ENCODE results near the gene FADS6. TPM values are rescaled to one million over a fixed set of nuclear protein-coding genes. Genes with fewer than 3 reads are reported as not detected.
A peak's percentile ranks its signal among the peaks of the same experiment; 100 is the strongest.

The FADS6 gene
- total and polyA plus RNA-seq, 2 donors (not counting 3 experiments of a cell fraction or from before 2014, with no cell fraction given) = not detected

DNA sequence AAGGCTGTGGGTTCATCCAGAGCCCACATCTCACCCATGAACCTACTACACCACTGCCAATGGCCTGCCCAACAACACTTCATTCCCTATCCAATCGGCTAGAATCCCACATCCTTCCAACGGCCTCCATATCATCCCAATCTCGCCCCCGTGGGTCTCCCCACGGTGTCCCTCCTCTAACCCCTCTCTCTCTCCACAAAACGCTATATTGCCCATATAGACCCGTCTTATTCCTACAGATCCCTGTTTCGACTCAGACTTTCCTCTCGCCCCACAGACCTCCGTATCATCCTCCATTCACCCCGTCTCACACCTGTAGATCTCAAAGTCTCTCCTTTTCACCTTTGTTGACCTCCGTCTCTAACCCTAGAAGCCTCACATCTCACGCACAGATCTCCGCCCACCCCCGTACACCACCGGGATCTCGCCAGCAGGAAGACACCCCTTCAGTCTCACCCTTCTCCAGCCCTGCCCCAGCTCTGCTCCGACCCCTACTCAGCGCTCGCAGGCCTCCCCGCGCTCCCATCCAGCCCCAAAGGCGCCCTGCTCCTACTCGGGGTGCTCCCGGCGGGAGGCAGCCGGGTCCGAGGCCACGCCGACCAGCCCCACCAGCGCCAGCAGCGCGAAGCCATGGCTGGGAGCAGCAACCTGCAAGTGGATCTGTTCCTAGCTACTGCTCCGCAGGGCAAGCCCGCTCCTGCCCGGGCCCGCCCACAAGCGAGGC, 21.0 kb downstream of the FADS6 start, which contains the start of gene FDXR:
TSS of gene FDXR (minus strand) at position 682 of the 724 bp plus-strand sequence. CDS start at position 632, 50 bp downstream.
- no peaks in the 10 kb centered on the region for H3K27me3 ChIP-seq (ENCODE audit: control insufficient read depth in 2 of 2, insufficient read depth in 2 of 2, low read length in 2 of 2)
- peak within 1 kb of the TSS; percentile 91 for H3K9ac ChIP-seq (replicated peaks; ENCODE audit: extremely low read depth, insufficient read depth, low read length)
- no peak for DNase-seq (ENCODE audit: low read depth, low spot score)
- H3K79me2 ChIP-seq (ENCODE audit: control insufficient read depth, insufficient read depth, low read length) = no peaks in the 10 kb centered on the region
- CTCF ChIA-PET = interaction anchor here (0.8 to 2.4 kb wide), 11 partner anchors 10 to 215 kb away, joined by 3 to 29 read pairs (median 6); partner anchors contain the start of gene FADS6
- H3K9me1 ChIP-seq (replicated peaks; ENCODE audit: control insufficient read depth, extremely low read depth, insufficient read depth, low read length) = no peaks in the 10 kb centered on the region
- no peak for FAIRE-seq
- H3K27ac ChIP-seq (ENCODE audit: insufficient read depth, low read depth, low read length) = peak within 1 kb of the TSS; percentile 75
- peak; percentile 91 for TF ChIP-seq POLR2A (IDR thresholded peaks at IDR 0.05; ENCODE audit: low read depth, low read length)
- no peak for TF ChIP-seq CTCF (IDR thresholded peaks at IDR 0.05; ENCODE audit: extremely low read depth in 1 of 2, insufficient read depth in 1 of 2, low read depth in 1 of 2, low read length in 2 of 2)
- TF ChIP-seq POLR2AphosphoS5 (IDR thresholded peaks at IDR 0.05; ENCODE audit: insufficient read depth, low read depth, low read length) = peak; percentile 97
- H3K36me3 ChIP-seq (ENCODE audit: control insufficient read depth in 2 of 2, extremely low read depth in 1 of 2, insufficient read depth in 2 of 2, low read length in 2 of 2) = no peaks in the 10 kb centered on the region
- intact Hi-C loops (cut with micrococcal nuclease) = loop anchor here (1.0 to 5.0 kb wide), 2 partner anchors 95 to 124 kb away; partner anchors contain the start of genes NAT9 and NHERF1
- dilution Hi-C loops (cut with MboI; ENCODE audit: extremely low pct_ligation_motif_present, low sequenced_read_pairs) = no loop called here
- H4K20me1 ChIP-seq (replicated peaks; ENCODE audit: control insufficient read depth, extremely low read depth, insufficient read depth, low read length) = no peaks in the 10 kb centered on the region
- POLR2A ChIA-PET = interaction anchor here (0.6 to 1.5 kb wide), 16 partner anchors 9 to 509 kb away, joined by 3 to 8 read pairs (median 4); partner anchors contain the start of genes HID1, MRPL58 and NAT9
- H3K9me3 ChIP-seq (replicated peaks; ENCODE audit: control insufficient read depth, insufficient read depth, low read length) = no peaks in the 10 kb centered on the region
- H3K4me3 ChIP-seq (replicated peaks in 1 of 3; ENCODE audit: insufficient read depth in 1 of 3, low read depth in 1 of 3, low read length in 3 of 3) = peak within 1 kb of the TSS; percentile 67 to 83 (median 71)
- H2AFZ ChIP-seq (ENCODE audit: low read depth, low read length) = peak within 1 kb of the TSS; percentile 83
- BruUV-seq (replicated peaks) = no TSS peak
- peak within 1 kb of the TSS; percentile 84 for H3K4me2 ChIP-seq (ENCODE audit: insufficient read depth, low read length)
- H3K4me1 ChIP-seq (ENCODE audit: control insufficient read depth, extremely low read depth, insufficient read depth, low read length) = peaks cover 26% of the 10 kb centered on the region

Measured in endothelial cell of umbilical vein (primary cell).